Cardiac septum (tissue), 1 donor: ENCODE data around the gene HPCAL1. TPM values are rescaled to one million over a fixed set of nuclear protein-coding genes. Genes with fewer than 3 reads are reported as not detected.

ENCODE experiments used
- total RNA-seq: library from RNA; stranded (reverse); fragmentation: NEBNext Ultra II Directional; extraction: Animal tissue kit (Norgen Biotek cat#: 25700); gene quantifications from one replicate; pipeline ENCODE4 v1.2.1, GENCODE V29; 2021
- donor health status: DM: no; HTN: no; CAD: no.

Gene HPCAL1
- total RNA-seq, 1 donor from 2014 or later = 21.6 TPM

Other genes starting within 250 kb of the HPCAL1 start
- gene CYS1, start 222.5 kb upstream of the HPCAL1 start, total RNA-seq = 3.8 TPM
- 0.35 TPM for gene RRM2, start 180.2 kb upstream of the HPCAL1 start, total RNA-seq
- gene ODC1, start 145.4 kb downstream of the HPCAL1 start, total RNA-seq = 58.0 TPM